HepG2 (cell line): ENCODE data around the gene HHIPL1. TPM values are rescaled to one million over a fixed set of nuclear protein-coding genes. Genes with fewer than 3 reads are reported as not detected.

Experiments used
- CBX5 ChIP-seq: sonication (generic); formaldehyde crosslinking; IDR thresholded peaks from 2 replicates; pipeline ENCODE4 v1.4.0; 2020; ENCODE audit warnings: missing genetic modification reagents, borderline replicate concordance
- FOXA3 ChIP-seq: IDR thresholded peaks from 2 replicates; pipeline ENCODE4 v1.6.1; 2016; ENCODE audit warnings: missing genetic modification reagents, missing compliant biosample characterization
- KDM1A ChIP-seq: IDR thresholded peaks from 2 replicates; pipeline ENCODE4 v1.6.1; 2016; ENCODE audit warnings: missing compliant biosample characterization
- KLF16 ChIP-seq, 2 experiments: sonication (generic) in 1 of 2; formaldehyde crosslinking in 1 of 2; IDR thresholded peaks; 2 replicates each; pipeline versions ENCODE4 v1.6.1 to v1.8.0; 2016 to 2023; ENCODE audit warnings: missing genetic modification reagents in 2 of 2, missing compliant biosample characterization in 1 of 2
- MBNL3 ChIP-seq: fragments of 250-450 bp; sonication (Bioruptor Pico); conservative IDR thresholded peaks from 2 replicates; pipeline ENCODE4 v1.8.0; 2022; ENCODE audit warnings: mild to moderate bottlenecking, inconsistent platforms
- SKI ChIP-seq: fragments of 450-650 bp; IDR thresholded peaks from one replicate; pipeline ENCODE4 v1.6.1; 2018; ENCODE audit warnings: mild to moderate bottlenecking; ENCODE audit not compliant: partially characterized antibody
- STAG1 ChIP-seq: sonication (generic); formaldehyde crosslinking; IDR thresholded peaks from 2 replicates; pipeline ENCODE4 v1.4.0; 2020; ENCODE audit warnings: missing genetic modification reagents
- TEAD3 ChIP-seq: optimal IDR thresholded peaks from 2 replicates; pipeline ENCODE3; 2016; ENCODE audit warnings: borderline replicate concordance
- YY1 ChIP-seq: IDR thresholded peaks from 2 replicates; pipeline ENCODE4 v1.6.1; 2011; ENCODE audit warnings: low read length, low read depth, moderate library complexity, mild to moderate bottlenecking; ENCODE audit not compliant: insufficient read depth, insufficient replicate concordance
- ZKSCAN1 ChIP-seq: fragments of 150-350 bp; IDR thresholded peaks from 2 replicates; pipeline ENCODE4 v1.6.1; 2014; ENCODE audit warnings: low read length
- ZMYM4 ChIP-seq: sonication (generic); formaldehyde crosslinking; IDR thresholded peaks from 2 replicates; pipeline ENCODE4 v1.8.1; 2023; ENCODE audit warnings: mild to moderate bottlenecking, missing genetic modification reagents
- ZNF17 ChIP-seq: sonication (generic); formaldehyde crosslinking; IDR thresholded peaks from 2 replicates; pipeline ENCODE4 v1.5.0; 2020; ENCODE audit warnings: mild to moderate bottlenecking, missing genetic modification reagents
- ZNF501 ChIP-seq: sonication (generic); formaldehyde crosslinking; IDR thresholded peaks from 2 replicates; pipeline ENCODE4 v1.5.1; 2020; ENCODE audit warnings: mild to moderate bottlenecking, moderate library complexity, missing genetic modification reagents
- ZNF556 ChIP-seq: sonication (generic); formaldehyde crosslinking; IDR thresholded peaks from 2 replicates; pipeline ENCODE4 v1.4.0; 2020; ENCODE audit warnings: mild to moderate bottlenecking, missing genetic modification reagents, borderline replicate concordance
- ZNF572 ChIP-seq: sonication (generic); formaldehyde crosslinking; IDR thresholded peaks from 2 replicates; pipeline ENCODE4 v1.5.1; 2020; ENCODE audit warnings: mild to moderate bottlenecking, missing genetic modification reagents
- ZNF619 ChIP-seq: sonication (generic); formaldehyde crosslinking; IDR thresholded peaks from 2 replicates; pipeline ENCODE4 v1.4.0; 2020; ENCODE audit warnings: mild to moderate bottlenecking, missing genetic modification reagents
- ZSCAN21 ChIP-seq: sonication (generic); formaldehyde crosslinking; IDR thresholded peaks from 2 replicates; pipeline ENCODE4 v1.8.0; 2022; ENCODE audit warnings: mild to moderate bottlenecking, missing genetic modification reagents, moderate library complexity, borderline replicate concordance
- polyA plus RNA-seq, 8 experiments: library from polyadenylated mRNA; depleted of rRNA in 3 of 8; stranded (reverse) in 7 of 8; unstranded in 1 of 8; fragments of >200 nt; fragmentation: Illumina TruSeq in 4 of 8; extraction: Trizol in 4 of 8; gene quantifications; 2 replicates each; pipeline versions ENCODE4 v1.2.1 to v1.2.3, GENCODE V29; 2011 to 2016; ENCODE audit warnings: low read depth in 4 of 8, missing spikeins in 1 of 8, mixed read lengths in 1 of 8; ENCODE audit not compliant: insufficient read depth in 1 of 8
- total RNA-seq, 5 experiments: library from RNA; depleted of rRNA; stranded (reverse); fragments of >200 nt; fragmentation: Illumina TruSeq; extraction: Trizol; gene quantifications; 2 replicates each; pipeline ENCODE4 v1.2.3, GENCODE V29; 2016; ENCODE audit warnings: low read depth in 1 of 5
- TF ChIP-seq, protein P1 (sequence below): sonication (generic); formaldehyde crosslinking; IDR thresholded peaks from 2 replicates; pipeline ENCODE4 v1.5.0; 2020; ENCODE audit warnings: missing genetic modification reagents, mild to moderate bottlenecking, borderline replicate concordance
- TF ChIP-seq, protein P2 (sequence below): sonication (generic); formaldehyde crosslinking; IDR thresholded peaks from 2 replicates; pipeline ENCODE4 v1.4.0; 2020; ENCODE audit warnings: mild to moderate bottlenecking, missing genetic modification reagents
- TF ChIP-seq, protein P3 (sequence below): sonication (generic); formaldehyde crosslinking; IDR thresholded peaks from 2 replicates; pipeline ENCODE4 v1.4.0; 2020; ENCODE audit warnings: missing genetic modification reagents
- TF ChIP-seq, protein P4 (sequence below): IDR thresholded peaks from 2 replicates; pipeline ENCODE4 v1.4.0; 2020; ENCODE audit warnings: mild to moderate bottlenecking, missing genetic modification reagents
- TF ChIP-seq, protein P5 (sequence below): sonication (generic); formaldehyde crosslinking; IDR thresholded peaks from 2 replicates; pipeline ENCODE4 v1.5.0; 2020; ENCODE audit warnings: mild to moderate bottlenecking, missing genetic modification reagents, moderate library complexity

HHIPL1 gene
- total and polyA plus RNA-seq, 2 of the 13 experiments (the other 11 are each of a cell fraction or from before 2014, with no cell fraction given), result not detected

DNA sequence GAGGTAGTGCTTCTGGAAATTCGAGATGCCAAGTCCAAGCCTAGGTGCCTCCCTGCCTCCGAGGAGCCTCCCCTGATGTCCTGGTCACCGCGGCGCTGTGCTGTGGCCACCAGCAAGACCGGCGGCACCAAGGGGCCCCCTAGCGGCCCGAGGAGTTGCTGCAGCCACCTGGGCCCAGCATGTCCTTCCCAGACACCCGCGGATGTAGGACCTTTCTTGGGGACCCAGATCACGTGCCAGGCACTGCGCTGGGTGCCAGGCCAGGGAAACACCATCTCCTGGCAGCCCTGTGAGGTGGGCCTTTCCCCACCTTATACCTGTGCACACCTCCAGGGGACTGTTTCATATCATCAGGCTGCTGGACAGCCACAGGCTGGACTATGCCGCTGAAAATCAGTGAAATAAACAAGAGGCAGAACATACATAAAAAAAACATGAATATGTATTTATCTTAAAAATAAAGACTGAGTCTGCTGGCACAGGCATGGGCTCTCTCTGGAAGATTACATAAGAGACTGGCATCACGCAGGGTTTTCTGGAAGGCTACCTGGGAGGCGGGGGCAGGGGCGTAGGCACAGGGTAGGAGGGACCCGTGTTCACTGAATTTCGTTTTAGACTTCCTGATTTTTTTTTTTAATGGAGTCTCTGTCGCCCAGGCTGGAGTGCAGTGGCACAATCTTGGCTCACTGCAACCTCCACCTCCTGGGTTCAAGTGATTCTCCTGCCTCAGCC is 15.9 kb upstream of the HHIPL1 start (continued):
- TF ChIP-seq ZSCAN21 (CRISPR knock-in tag) (no peak), SKI (no peak), TEAD3 (CRISPR knock-in tag) (peak; percentile 30), ZNF17 (no peak), CBX5 (CRISPR knock-in tag) (peak; percentile 35; the same call in 1 of the 2 replicates), ZNF501 (CRISPR knock-in tag) (peak; percentile 54), ZNF556 (no peak), STAG1 (CRISPR knock-in tag) (peak; percentile 99), ZMYM4 (CRISPR knock-in tag) (no peak), YY1 (peak; percentile 31), MBNL3 (CRISPR knock-in tag) (no peak), ZNF572 (0 out of 2 replicates have a peak, but pooled peaks have one; percentile 30), FOXA3 (CRISPR knock-in tag) (no peak), KLF16 (CRISPR knock-in tag; IDR thresholded peaks at IDR 0.05) (0 out of 4 replicates have a peak, but pooled peaks of 1 of the 2 experiments have one; percentile 23), KDM1A (no peak), ZKSCAN1 (no peak), ZNF619 (CRISPR knock-in tag) (0 out of 2 replicates have a peak, but pooled peaks have one; percentile 29)
- TF ChIP-seq, protein P1, sequence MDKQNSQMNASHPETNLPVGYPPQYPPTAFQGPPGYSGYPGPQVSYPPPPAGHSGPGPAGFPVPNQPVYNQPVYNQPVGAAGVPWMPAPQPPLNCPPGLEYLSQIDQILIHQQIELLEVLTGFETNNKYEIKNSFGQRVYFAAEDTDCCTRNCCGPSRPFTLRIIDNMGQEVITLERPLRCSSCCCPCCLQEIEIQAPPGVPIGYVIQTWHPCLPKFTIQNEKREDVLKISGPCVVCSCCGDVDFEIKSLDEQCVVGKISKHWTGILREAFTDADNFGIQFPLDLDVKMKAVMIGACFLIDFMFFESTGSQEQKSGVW (CRISPR knock-in tag), result no peak
- TF ChIP-seq, protein P2, sequence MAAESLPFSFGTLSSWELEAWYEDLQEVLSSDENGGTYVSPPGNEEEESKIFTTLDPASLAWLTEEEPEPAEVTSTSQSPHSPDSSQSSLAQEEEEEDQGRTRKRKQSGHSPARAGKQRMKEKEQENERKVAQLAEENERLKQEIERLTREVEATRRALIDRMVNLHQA (CRISPR knock-in tag), result no peak
- TF ChIP-seq, protein P3, sequence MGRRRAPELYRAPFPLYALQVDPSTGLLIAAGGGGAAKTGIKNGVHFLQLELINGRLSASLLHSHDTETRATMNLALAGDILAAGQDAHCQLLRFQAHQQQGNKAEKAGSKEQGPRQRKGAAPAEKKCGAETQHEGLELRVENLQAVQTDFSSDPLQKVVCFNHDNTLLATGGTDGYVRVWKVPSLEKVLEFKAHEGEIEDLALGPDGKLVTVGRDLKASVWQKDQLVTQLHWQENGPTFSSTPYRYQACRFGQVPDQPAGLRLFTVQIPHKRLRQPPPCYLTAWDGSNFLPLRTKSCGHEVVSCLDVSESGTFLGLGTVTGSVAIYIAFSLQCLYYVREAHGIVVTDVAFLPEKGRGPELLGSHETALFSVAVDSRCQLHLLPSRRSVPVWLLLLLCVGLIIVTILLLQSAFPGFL (CRISPR knock-in tag), result no peak
- TF ChIP-seq, protein P4, sequence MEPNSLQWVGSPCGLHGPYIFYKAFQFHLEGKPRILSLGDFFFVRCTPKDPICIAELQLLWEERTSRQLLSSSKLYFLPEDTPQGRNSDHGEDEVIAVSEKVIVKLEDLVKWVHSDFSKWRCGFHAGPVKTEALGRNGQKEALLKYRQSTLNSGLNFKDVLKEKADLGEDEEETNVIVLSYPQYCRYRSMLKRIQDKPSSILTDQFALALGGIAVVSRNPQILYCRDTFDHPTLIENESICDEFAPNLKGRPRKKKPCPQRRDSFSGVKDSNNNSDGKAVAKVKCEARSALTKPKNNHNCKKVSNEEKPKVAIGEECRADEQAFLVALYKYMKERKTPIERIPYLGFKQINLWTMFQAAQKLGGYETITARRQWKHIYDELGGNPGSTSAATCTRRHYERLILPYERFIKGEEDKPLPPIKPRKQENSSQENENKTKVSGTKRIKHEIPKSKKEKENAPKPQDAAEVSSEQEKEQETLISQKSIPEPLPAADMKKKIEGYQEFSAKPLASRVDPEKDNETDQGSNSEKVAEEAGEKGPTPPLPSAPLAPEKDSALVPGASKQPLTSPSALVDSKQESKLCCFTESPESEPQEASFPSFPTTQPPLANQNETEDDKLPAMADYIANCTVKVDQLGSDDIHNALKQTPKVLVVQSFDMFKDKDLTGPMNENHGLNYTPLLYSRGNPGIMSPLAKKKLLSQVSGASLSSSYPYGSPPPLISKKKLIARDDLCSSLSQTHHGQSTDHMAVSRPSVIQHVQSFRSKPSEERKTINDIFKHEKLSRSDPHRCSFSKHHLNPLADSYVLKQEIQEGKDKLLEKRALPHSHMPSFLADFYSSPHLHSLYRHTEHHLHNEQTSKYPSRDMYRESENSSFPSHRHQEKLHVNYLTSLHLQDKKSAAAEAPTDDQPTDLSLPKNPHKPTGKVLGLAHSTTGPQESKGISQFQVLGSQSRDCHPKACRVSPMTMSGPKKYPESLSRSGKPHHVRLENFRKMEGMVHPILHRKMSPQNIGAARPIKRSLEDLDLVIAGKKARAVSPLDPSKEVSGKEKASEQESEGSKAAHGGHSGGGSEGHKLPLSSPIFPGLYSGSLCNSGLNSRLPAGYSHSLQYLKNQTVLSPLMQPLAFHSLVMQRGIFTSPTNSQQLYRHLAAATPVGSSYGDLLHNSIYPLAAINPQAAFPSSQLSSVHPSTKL, result peak; percentile 29; the same call in 1 of the 2 replicates
- TF ChIP-seq, protein P5, sequence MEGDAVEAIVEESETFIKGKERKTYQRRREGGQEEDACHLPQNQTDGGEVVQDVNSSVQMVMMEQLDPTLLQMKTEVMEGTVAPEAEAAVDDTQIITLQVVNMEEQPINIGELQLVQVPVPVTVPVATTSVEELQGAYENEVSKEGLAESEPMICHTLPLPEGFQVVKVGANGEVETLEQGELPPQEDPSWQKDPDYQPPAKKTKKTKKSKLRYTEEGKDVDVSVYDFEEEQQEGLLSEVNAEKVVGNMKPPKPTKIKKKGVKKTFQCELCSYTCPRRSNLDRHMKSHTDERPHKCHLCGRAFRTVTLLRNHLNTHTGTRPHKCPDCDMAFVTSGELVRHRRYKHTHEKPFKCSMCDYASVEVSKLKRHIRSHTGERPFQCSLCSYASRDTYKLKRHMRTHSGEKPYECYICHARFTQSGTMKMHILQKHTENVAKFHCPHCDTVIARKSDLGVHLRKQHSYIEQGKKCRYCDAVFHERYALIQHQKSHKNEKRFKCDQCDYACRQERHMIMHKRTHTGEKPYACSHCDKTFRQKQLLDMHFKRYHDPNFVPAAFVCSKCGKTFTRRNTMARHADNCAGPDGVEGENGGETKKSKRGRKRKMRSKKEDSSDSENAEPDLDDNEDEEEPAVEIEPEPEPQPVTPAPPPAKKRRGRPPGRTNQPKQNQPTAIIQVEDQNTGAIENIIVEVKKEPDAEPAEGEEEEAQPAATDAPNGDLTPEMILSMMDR (CRISPR knock-in tag), result peak; percentile 98
